ENCODE results near the gene POLR1A. TPM values are rescaled to one million over a fixed set of nuclear protein-coding genes. Genes with fewer than 3 reads are reported as not detected.

POLR1A gene
- total and polyA plus RNA-seq, 2 of the 13 experiments (the other 11 are each of a cell fraction or from before 2014, with no cell fraction given), result 7.2 to 39.9 TPM

- POLR2A ChIA-PET, result no interaction called here
- no peak overlapping the region for H2AFZ ChIP-seq (ENCODE audit: low read length)
- FAIRE-seq, result no peak
Observed at GRCh38 chr2:85996591-85996990, 109.1 kb downstream of the POLR1A start.

More at GRCh38 chr2:85996591-85996990, 109.1 kb downstream of the POLR1A start:
- Histone ChIP-seq H3K79me2 (ENCODE audit: insufficient read depth, low read length) (no peaks in the 10 kb centered on the region), H3K4me1 (ENCODE audit: insufficient read depth, low read length) (no peaks in the 10 kb centered on the region), H3K27me3 (ENCODE audit: control insufficient read depth in 1 of 2, insufficient read depth in 2 of 2, low read length in 2 of 2) (peaks cover 0 to 15% of the 10 kb centered on the region in 2 experiments; a peak in 3 of 5 replicates), H3K27ac (ENCODE audit: extremely low read length, insufficient read depth, low read length) (no peak overlapping the region), H3K36me3 (replicated peaks in 1 of 2; ENCODE audit: control insufficient read depth in 1 of 2, insufficient read depth in 2 of 2, low read length in 2 of 2) (no peaks in the 10 kb centered on the region), H3K9me3 (ENCODE audit: low read length) (no peaks in the 10 kb centered on the region), H3K4me2 (ENCODE audit: low read depth, low read length) (no peak overlapping the region), H3K9ac (ENCODE audit: insufficient read depth, low read depth, low read length) (no peak overlapping the region), H3K4me3 (replicated peaks in 1 of 3; ENCODE audit: insufficient read depth in 1 of 3, low read depth in 2 of 3, low read length in 3 of 3) (no peak overlapping the region), H4K20me1 (ENCODE audit: insufficient read depth, low read length) (no peaks in the 10 kb centered on the region)
- intact Hi-C loops (cut with micrococcal nuclease; ENCODE audit: unreplicated experiment) (no loop called here), in situ Hi-C loops (cut with HindIII; ENCODE audit: extremely low pct_ligation_motif_present, low pct_unique_long_range_greater_than_20kb) (no loop called here)
- WGBS (ENCODE audit: low lambda C conversion rate), result 47% methylated on average over 2 of the region's 2 CpGs
- TF ChIP-seq TFAP4 (IDR thresholded peaks at IDR 0.05; ENCODE audit: borderline replicate concordance, low read depth) (no peak), HINFP (CRISPR knock-in tag; IDR thresholded peaks at IDR 0.05; ENCODE audit: low read depth) (no peak), GABPA (IDR thresholded peaks at IDR 0.05; ENCODE audit: low read depth, low read length) (no peak), GABPA (CRISPR knock-in tag; IDR thresholded peaks at IDR 0.05; ENCODE audit: low read depth) (no peak), GMEB1 (CRISPR knock-in tag; IDR thresholded peaks at IDR 0.05; ENCODE audit: borderline replicate concordance) (no peak), ZBTB25 (CRISPR knock-in tag; IDR thresholded peaks at IDR 0.05) (no peak), ZNF253 (CRISPR knock-in tag; IDR thresholded peaks at IDR 0.05; ENCODE audit: borderline replicate concordance) (no peak), FOXA1 (IDR thresholded peaks at IDR 0.05) (no peak), FOXA1 (CRISPR knock-in tag; IDR thresholded peaks at IDR 0.05) (no peak), ZNF382 (CRISPR knock-in tag; IDR thresholded peaks at IDR 0.05; ENCODE audit: borderline replicate concordance) (no peak), ATF2 (CRISPR knock-in tag; IDR thresholded peaks at IDR 0.05) (no peak), ZNF232 (CRISPR knock-in tag; IDR thresholded peaks at IDR 0.05; ENCODE audit: borderline replicate concordance) (no peak), ZNF563 (CRISPR knock-in tag; IDR thresholded peaks at IDR 0.05) (no peak), ZBTB10 (CRISPR knock-in tag; IDR thresholded peaks at IDR 0.05; ENCODE audit: borderline replicate concordance) (no peak), MATR3 (CRISPR knock-in tag; IDR thresholded peaks at IDR 0.05) (no peak), ZMYM4 (CRISPR knock-in tag; IDR thresholded peaks at IDR 0.05) (no peak), PCBP1 (IDR thresholded peaks at IDR 0.05; ENCODE audit: borderline replicate concordance, low read depth, low read length) (no peak)
- ATAC-seq, result no peak
- DNase-seq (ENCODE audit: low spot score), result no peak
- CTCF ChIA-PET (ENCODE audit: low intra/inter-chr PET ratio, low total read pairs), result no interaction called here
- no TSS peak for BruUV-seq (replicated peaks)
